GM12878 (cell line): ENCODE measurements around the gene GRK5. TPM values are rescaled to one million over a fixed set of nuclear protein-coding genes. Genes with fewer than 3 reads are reported as not detected.

Experiments
- ATAC-seq: fragments of 200-7000 bp; cut with Tn5 transposase; 3 replicates; pipeline ENCODE4 v1.9.1; 2020; ENCODE audit warnings: mild to moderate bottlenecking, moderate library complexity
- BruUV-seq: library from RNA; stranded (reverse); fragments of 400-500 nt; replicated peaks from 2 replicates; lab custom pipeline; 2021; lab: Mats Ljungman, UMichigan
- CTCF ChIA-PET: fragments of 300-600 bp; sonication (Branson Sonifier 250); formaldehyde crosslinking; extraction: SDS; loops from one replicate; lab custom pipeline; 2021; ENCODE audit warnings: inconsistent platforms; lab: Yijun Ruan, JAX
- POLR2A ChIA-PET: fragments of 350-600 bp; formaldehyde crosslinking; extraction: SDS; loops from one replicate; lab custom pipeline; 2021; ENCODE audit warnings: inconsistent platforms; lab: Charles Lee
- RAD21 ChIA-PET: fragments of 300-600 bp; sonication (Branson Sonifier 250); formaldehyde crosslinking; loops from one replicate; lab custom pipeline; 2023; ENCODE audit warnings: antibody characterized with exemption; ENCODE audit not compliant: unreplicated experiment; lab: Charles Lee
- SMC1A ChIA-PET: fragments of 300-600 bp; sonication (Branson Sonifier 250); formaldehyde crosslinking; loops from one replicate; lab custom pipeline; 2023; ENCODE audit not compliant: unreplicated experiment, uncharacterized antibody; lab: Charles Lee
- DNase-seq: peaks from one replicate; pipeline ENCODE4 v3.0.0-alpha.2; 2011; ENCODE audit warnings: low read depth, low spot score
- FAIRE-seq: peaks from 3 replicates; lab custom pipeline; 2011; peaks lifted over from hg19 to GRCh38; lab: Jason Lieb, UNC
- H2AFZ ChIP-seq: 2 replicates; pipeline ENCODE4 v1.6.0; 2011; ENCODE audit warnings: low read depth, low read length, control low read depth; ENCODE audit not compliant: control insufficient read depth
- H3K27ac ChIP-seq: 2 replicates; pipeline ENCODE4 v1.5.1; 2011; ENCODE audit warnings: control low read depth; ENCODE audit not compliant: control insufficient read depth, insufficient read depth
- H3K27me3 ChIP-seq, 2 experiments: replicated peaks in 1 of 2; 2 replicates each; pipeline versions ENCODE4 v1.6.0 to v1.6.1; 2011; ENCODE audit warnings: low read length in 1 of 2; ENCODE audit not compliant: control insufficient read depth in 2 of 2, insufficient read depth in 2 of 2
- H3K36me3 ChIP-seq, 2 experiments: 2 replicates each; pipeline ENCODE4 v1.5.1; 2011; ENCODE audit warnings: low read length in 1 of 2; ENCODE audit not compliant: control insufficient read depth in 2 of 2, insufficient read depth in 2 of 2
- H3K4me1 ChIP-seq: 2 replicates; pipeline ENCODE4 v1.6.1; 2011; ENCODE audit warnings: mild to moderate bottlenecking, low read length, moderate library complexity, mixed read lengths; ENCODE audit not compliant: control insufficient read depth, insufficient read depth
- H3K4me2 ChIP-seq: 2 replicates; pipeline ENCODE4 v1.6.0; 2011; ENCODE audit warnings: control low read depth; ENCODE audit not compliant: control insufficient read depth, insufficient read depth
- H3K4me3 ChIP-seq: fragments of 200-600 bp; sonication (generic); 2 replicates; pipeline ENCODE4 v1.5.1; 2016
- H3K79me2 ChIP-seq: 2 replicates; pipeline ENCODE4 v1.6.0; 2011; ENCODE audit warnings: low read length; ENCODE audit not compliant: control insufficient read depth, insufficient read depth
- H3K9ac ChIP-seq: 2 replicates; pipeline ENCODE4 v1.8.0; 2011; ENCODE audit warnings: low read length, control low read depth, mixed read lengths; ENCODE audit not compliant: control insufficient read depth, insufficient read depth
- H3K9me3 ChIP-seq: replicated peaks from 3 replicates; pipeline ENCODE4 v1.5.1; 2011; ENCODE audit warnings: mild to moderate bottlenecking, low read length; ENCODE audit not compliant: control insufficient read depth, insufficient read depth
- H4K20me1 ChIP-seq: 2 replicates; pipeline ENCODE4 v1.6.0; 2011; ENCODE audit not compliant: control insufficient read depth, insufficient read depth
- CHD2 ChIP-seq: IDR thresholded peaks from 2 replicates; pipeline ENCODE4 v1.6.1; 2011; ENCODE audit warnings: low read depth, low read length, improper control_type of control experiment, borderline replicate concordance
- EZH2 ChIP-seq: IDR thresholded peaks from 2 replicates; pipeline ENCODE4 v1.6.1; 2012; ENCODE audit warnings: low read depth, mild to moderate bottlenecking, control low read depth, inconsistent platforms, low read length, borderline replicate concordance; ENCODE audit not compliant: control insufficient read depth
- GABPA ChIP-seq: IDR thresholded peaks from 2 replicates; pipeline ENCODE4 v1.6.1; 2014; ENCODE audit warnings: antibody characterized with exemption, low read depth, mild to moderate bottlenecking, inconsistent platforms
- MYB ChIP-seq: fragments of 150-350 bp; IDR thresholded peaks from 2 replicates; pipeline ENCODE4 v1.6.1; 2014; ENCODE audit warnings: mild to moderate bottlenecking, low read depth, low read length, borderline replicate concordance
- NBN ChIP-seq: fragments of 450-650 bp; IDR thresholded peaks from 2 replicates; pipeline ENCODE4 v1.6.1; 2016
- RB1 ChIP-seq: fragments of 450-650 bp; formaldehyde crosslinking; IDR thresholded peaks from 2 replicates; pipeline ENCODE4 v1.6.1; 2017; ENCODE audit warnings: mild to moderate bottlenecking, borderline replicate concordance
- SMAD1 ChIP-seq: fragments of 450-650 bp; IDR thresholded peaks from 2 replicates; pipeline ENCODE4 v1.6.1; 2018; ENCODE audit warnings: mild to moderate bottlenecking, low read depth; ENCODE audit not compliant: partially characterized antibody
- SPI1 ChIP-seq: IDR thresholded peaks from 2 replicates; pipeline ENCODE4 v1.6.1; 2011; ENCODE audit warnings: low read depth, mild to moderate bottlenecking, low read length, moderate library complexity, borderline replicate concordance; ENCODE audit not compliant: insufficient read depth
- TARDBP ChIP-seq: IDR thresholded peaks from 2 replicates; pipeline ENCODE4 v1.6.1; 2016; ENCODE audit warnings: borderline replicate concordance
- YBX1 ChIP-seq: fragments of 450-650 bp; IDR thresholded peaks from 2 replicates; pipeline ENCODE4 v1.6.1; 2016; ENCODE audit warnings: antibody characterized with exemption
- YY1 ChIP-seq: IDR thresholded peaks from 2 replicates; pipeline ENCODE4 v1.6.1; 2011; ENCODE audit warnings: low read depth, mild to moderate bottlenecking, low read length
- ZNF274 ChIP-seq: IDR thresholded peaks from one replicate; pipeline ENCODE4 v1.8.0; 2011; ENCODE audit not compliant: insufficient read length, insufficient read depth
- WGBS: methylation state at CpG from one replicate; pipeline ENCODE4 v1.1.6; 2016; ENCODE audit warnings: low lambda C conversion rate; ENCODE audit not compliant: insufficient replicate concordance, insufficient coverage; ENCODE audit errors: missing lambda C conversion rate; 5-methylcytosine and 5-hydroxymethylcytosine counted together
- in situ Hi-C: fragments of 300-500 bp; cut with MboI; formaldehyde crosslinking; loops from 9 replicates; pipeline ENCODE4 v1.14.3; 2018; ENCODE audit warnings: mixed read lengths
- intact Hi-C: fragments of 100-400 bp; cut with micrococcal nuclease; formaldehyde crosslinking; loops from one replicate; pipeline ENCODE4 v1.14.2; 2022; ENCODE audit not compliant: unreplicated experiment
- polyA plus RNA-seq, 11 experiments: library from polyadenylated mRNA; depleted of rRNA in 4 of 11; unstranded in 6 of 11; stranded (reverse) in 5 of 11; fragments of >200 nt; fragmentation: Nextera tagmentation in 4 of 11; fragmentation: Illumina TruSeq in 1 of 11; extraction: Ambion mirVana in 4 of 11; extraction: Trizol in 1 of 11; gene quantifications; 1 replicate in 1 of 11; 2 replicates in 10 of 11; pipeline versions ENCODE4 v1.2.1 to v1.2.3, GENCODE V29; 2011 to 2016; ENCODE audit warnings: inconsistent platforms in 2 of 11, missing spikeins in 2 of 11, low read depth in 1 of 11
- total RNA-seq, 4 experiments: library from RNA; depleted of rRNA in 3 of 4; stranded (reverse); fragments of >200 nt in 3 of 4; fragmentation: Illumina TruSeq in 1 of 4; extraction: Trizol in 1 of 4; gene quantifications; 2 replicates each; pipeline versions ENCODE4 v1.2.1 to v1.2.3, GENCODE V29; 2013 to 2021
- TF ChIP-seq, protein P1 (sequence below): fragments of 450-650 bp; IDR thresholded peaks from 2 replicates; pipeline ENCODE4 v1.6.1; 2016; ENCODE audit warnings: mild to moderate bottlenecking
- TF ChIP-seq, protein P2 (sequence below): IDR thresholded peaks from 2 replicates; pipeline ENCODE4 v1.6.1; 2012; ENCODE audit warnings: low read depth, low read length, improper control_type of control experiment

The GRK5 gene
- total and polyA plus RNA-seq, 10 of the 15 experiments (the other 5 are each of a cell fraction or from before 2014, with no cell fraction given), result 0.11 to 22.1 (median 10.0) TPM

DNA sequence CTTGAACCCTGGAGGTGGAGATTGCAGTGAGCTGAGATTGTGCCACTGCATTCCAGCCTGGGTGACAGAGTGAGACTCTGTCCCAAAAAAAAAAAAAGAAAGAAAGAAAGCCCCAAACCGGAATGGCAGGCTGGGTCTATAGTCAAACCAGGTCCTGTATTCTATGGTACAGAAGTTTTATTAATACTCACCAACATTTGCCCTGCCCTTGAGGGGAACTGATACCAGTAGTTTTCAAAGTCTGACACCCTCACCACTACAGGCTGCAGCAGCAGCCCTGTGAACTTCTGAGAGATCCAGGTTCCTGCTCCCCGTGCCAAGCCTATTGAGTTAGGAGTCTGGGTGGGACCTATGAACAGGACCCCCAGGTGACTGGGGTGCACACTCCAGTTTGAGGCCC is 254.6 kb downstream of the GRK5 start:
- peak; percentile 31 for FAIRE-seq
- intact Hi-C loops, result no loop called here
- no TSS peak for BruUV-seq
- TF ChIP-seq MYB, result no peak
- TF ChIP-seq SPI1, result peak; percentile 88; the same call in 1 of the 2 replicates
- Histone ChIP-seq H3K4me3 (no peak overlapping the region), H3K27ac (no peak overlapping the region), H3K4me2 (peak overlapping the region; percentile 35; the same call in 1 of the 2 replicates), H3K4me1 (peaks cover 21% of the 10 kb centered on the region), H3K27me3 (no peaks in the 10 kb centered on the region), H3K9ac (no peak overlapping the region), H3K36me3 (no peaks in the 10 kb centered on the region), H4K20me1 (no peaks in the 10 kb centered on the region), H3K79me2 (no peaks in the 10 kb centered on the region), H2AFZ (no peak overlapping the region), H3K9me3 (no peaks in the 10 kb centered on the region; the same call in 2 of the 3 replicates)
- no peak for DNase-seq
- peak; percentile 77 for ATAC-seq
- SMC1A ChIA-PET, result no interaction called here
- WGBS, result 5% methylated on average over 2 of the region's 2 CpGs
- in situ Hi-C loops, result no loop called here
- RAD21 ChIA-PET, result no interaction called here
- POLR2A ChIA-PET, result interaction anchor here (0.6 to 0.7 kb wide), 2 partner anchors 13 to 139 kb away, joined by 3 read pairs; no protein-coding TSS in a partner anchor
- CTCF ChIA-PET, result interaction anchor here (1.1 to 1.2 kb wide), 2 partner anchors 17 to 28 kb away, joined by 3 to 4 read pairs; no protein-coding TSS in a partner anchor

DNA sequence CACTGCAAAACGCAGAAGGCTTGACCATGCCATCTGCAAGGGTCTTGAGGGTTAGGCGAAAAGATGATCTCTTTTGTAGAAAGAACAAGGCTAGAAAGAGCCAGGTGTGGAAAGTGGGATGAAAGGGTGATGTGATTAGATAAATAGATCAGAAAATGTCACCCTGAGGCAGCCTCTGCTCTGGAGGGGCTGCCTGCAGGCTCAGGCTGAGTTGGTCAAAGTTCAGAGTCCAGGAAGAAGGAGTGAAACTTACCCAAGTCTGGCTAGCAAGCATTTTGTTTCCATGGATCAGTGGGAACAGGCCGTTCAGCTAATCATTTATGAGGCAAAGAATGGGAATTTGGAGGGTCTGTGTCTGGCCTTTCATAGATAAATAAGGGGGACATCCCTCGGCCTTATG is 255.4 kb downstream of the GRK5 start:
- Histone ChIP-seq H4K20me1 (no peaks in the 10 kb centered on the region), H3K27me3 (no peaks in the 10 kb centered on the region), H3K4me2 (no peak overlapping the region), H3K4me1 (peaks cover 21% of the 10 kb centered on the region), H2AFZ (no peak overlapping the region), H3K4me3 (no peak overlapping the region), H3K79me2 (no peaks in the 10 kb centered on the region), H3K27ac (no peak overlapping the region), H3K9me3 (no peaks in the 10 kb centered on the region; the same call in 2 of the 3 replicates), H3K36me3 (no peaks in the 10 kb centered on the region), H3K9ac (no peak overlapping the region)
- in situ Hi-C loops, result no loop called here
- CTCF ChIA-PET, result interaction anchor here (2.0 kb wide), 1 partner anchor 26 kb away, joined by 4 read pairs; no protein-coding TSS in a partner anchor
- POLR2A ChIA-PET, result no interaction called here
- FAIRE-seq, result no peak
- intact Hi-C loops, result no loop called here
- RAD21 ChIA-PET, result no interaction called here
- TF ChIP-seq SMAD1, result no peak
- TF ChIP-seq CHD2, result no peak
- TF ChIP-seq, protein P1, sequence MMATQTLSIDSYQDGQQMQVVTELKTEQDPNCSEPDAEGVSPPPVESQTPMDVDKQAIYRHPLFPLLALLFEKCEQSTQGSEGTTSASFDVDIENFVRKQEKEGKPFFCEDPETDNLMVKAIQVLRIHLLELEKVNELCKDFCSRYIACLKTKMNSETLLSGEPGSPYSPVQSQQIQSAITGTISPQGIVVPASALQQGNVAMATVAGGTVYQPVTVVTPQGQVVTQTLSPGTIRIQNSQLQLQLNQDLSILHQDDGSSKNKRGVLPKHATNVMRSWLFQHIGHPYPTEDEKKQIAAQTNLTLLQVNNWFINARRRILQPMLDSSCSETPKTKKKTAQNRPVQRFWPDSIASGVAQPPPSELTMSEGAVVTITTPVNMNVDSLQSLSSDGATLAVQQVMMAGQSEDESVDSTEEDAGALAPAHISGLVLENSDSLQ, result no peak
- no peak for TF ChIP-seq RB1
- no peak for TF ChIP-seq YBX1
- TF ChIP-seq NBN, result no peak
- no peak for TF ChIP-seq TARDBP
- no peak for TF ChIP-seq GABPA
- TF ChIP-seq YY1, result no peak
- no peak for TF ChIP-seq ZNF274
- TF ChIP-seq EZH2, result no peak
- TF ChIP-seq, protein P2, sequence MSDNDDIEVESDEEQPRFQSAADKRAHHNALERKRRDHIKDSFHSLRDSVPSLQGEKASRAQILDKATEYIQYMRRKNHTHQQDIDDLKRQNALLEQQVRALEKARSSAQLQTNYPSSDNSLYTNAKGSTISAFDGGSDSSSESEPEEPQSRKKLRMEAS, result no peak
- BruUV-seq, result no TSS peak
- SMC1A ChIA-PET, result no interaction called here
- ATAC-seq, result no peak
- no peak for DNase-seq
- 58% methylated on average over 4 of the region's 4 CpGs for WGBS
